Stimulated activated naive CD4-positive, alpha-beta T cell (primary cell): ENCODE results near the gene SLC66A2.
"Not testable (repeated sequence)": the region's sequence is repeated elsewhere in the genome, so short reads cannot be mapped to it uniquely, and the experiment has no call there.

ENCODE experiments used
- DNase-seq, 6 experiments: peaks; one replicate each; lab custom pipeline; 2025; lab: John Stamatoyannopoulos, UW

Gene SLC66A2

DNA sequence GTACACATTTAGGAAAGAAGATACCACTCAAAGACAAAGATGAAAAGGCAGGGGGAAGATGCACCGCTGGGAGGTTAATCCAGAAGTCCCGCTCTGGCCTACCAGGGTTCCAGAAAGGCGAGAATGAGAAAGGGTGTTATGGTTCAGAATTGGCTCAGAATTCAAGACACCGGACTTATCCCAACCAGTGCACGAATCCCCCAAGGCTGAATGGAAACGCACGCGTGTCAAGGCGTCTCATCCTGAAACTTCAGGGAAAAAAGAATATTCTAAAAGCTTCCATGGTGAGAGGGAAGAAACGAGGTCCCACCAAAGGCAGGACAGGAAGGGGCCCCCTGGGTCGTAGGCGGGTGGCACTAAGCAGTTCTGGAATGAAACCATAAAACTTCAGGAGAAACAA is 71.9 kb downstream of the SLC66A2 start:
- no peak for DNase-seq

GRCh38 chr18:79878741-79879378 is 72.6 kb downstream of the SLC66A2 start:
- no peak for DNase-seq

DNA sequence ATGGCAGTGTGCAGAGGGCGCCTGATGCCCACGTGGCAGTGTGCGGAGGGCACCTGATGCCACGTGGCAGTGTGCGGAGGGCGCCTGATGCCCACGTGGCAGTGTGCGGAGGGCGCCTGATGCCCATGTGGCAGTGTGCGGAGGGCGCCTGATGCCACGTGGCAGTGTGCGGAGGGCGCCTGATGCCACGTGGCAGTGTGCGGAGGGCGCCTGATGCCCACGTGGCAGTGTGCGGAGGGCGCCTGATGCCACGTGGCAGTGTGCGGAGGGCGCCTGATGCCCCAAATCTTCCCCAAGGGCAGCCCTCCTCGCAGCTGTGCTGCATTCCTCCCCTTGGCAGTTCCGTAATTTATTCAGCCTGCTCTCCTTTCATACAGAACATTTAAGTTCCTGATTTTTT is 73.2 kb downstream of the SLC66A2 start:
- DNase-seq: not testable (repeated sequence)

GRCh38 chr18:79877163-79878091 is 74.0 kb downstream of the SLC66A2 start:
- no peak for DNase-seq

DNA sequence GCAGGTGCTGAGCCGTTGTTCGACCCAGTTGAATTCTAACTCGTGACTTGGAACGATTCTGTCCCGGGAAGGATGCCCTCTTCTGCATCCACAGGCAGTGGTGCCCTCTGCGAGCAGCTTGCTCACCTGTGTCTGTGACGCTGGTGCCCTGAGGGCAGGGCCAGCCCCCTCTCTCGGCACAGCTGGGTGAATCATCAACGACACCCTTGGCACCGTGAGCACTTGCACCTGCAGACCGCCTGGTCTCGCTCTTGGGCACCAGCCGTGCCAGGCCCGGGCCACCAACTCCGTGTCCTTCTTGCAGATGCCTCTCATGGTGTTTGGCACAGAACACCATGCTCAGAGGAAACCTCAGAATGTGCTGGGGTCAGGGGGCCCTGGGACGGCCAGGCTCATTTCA is 75.0 kb downstream of the SLC66A2 start:
- no peak for DNase-seq

DNA sequence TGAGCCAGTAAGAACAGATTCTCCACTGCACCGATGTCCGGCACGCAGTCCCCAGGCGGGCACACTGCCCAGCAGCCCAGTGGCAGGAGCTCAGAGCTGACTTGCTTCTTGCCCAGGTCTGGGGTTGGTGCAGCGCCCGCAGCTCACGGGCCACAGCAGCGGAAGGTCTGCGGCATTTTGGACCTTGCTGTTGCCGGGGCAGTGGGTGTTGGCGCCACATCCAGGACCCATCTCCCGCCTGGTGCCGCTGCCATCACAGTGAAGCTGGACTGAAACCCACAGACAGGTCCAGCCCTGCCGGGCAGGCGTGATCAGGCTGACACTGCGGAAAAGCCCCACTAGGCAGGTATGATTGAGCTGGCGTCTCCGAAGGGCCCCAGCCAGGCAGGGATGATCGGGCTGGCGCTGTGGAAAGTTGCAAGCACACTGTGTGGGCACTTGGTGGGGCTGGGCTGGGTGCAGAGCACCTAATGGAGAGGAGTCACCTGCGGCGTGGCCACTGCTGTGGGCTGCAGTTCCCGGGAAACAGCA is 75.5 kb downstream of the SLC66A2 start:
- no peak for DNase-seq

- DNase-seq: no peak
Measured at GRCh38 chr18:79875531-79875919, 75.9 kb downstream of the SLC66A2 start.

DNA sequence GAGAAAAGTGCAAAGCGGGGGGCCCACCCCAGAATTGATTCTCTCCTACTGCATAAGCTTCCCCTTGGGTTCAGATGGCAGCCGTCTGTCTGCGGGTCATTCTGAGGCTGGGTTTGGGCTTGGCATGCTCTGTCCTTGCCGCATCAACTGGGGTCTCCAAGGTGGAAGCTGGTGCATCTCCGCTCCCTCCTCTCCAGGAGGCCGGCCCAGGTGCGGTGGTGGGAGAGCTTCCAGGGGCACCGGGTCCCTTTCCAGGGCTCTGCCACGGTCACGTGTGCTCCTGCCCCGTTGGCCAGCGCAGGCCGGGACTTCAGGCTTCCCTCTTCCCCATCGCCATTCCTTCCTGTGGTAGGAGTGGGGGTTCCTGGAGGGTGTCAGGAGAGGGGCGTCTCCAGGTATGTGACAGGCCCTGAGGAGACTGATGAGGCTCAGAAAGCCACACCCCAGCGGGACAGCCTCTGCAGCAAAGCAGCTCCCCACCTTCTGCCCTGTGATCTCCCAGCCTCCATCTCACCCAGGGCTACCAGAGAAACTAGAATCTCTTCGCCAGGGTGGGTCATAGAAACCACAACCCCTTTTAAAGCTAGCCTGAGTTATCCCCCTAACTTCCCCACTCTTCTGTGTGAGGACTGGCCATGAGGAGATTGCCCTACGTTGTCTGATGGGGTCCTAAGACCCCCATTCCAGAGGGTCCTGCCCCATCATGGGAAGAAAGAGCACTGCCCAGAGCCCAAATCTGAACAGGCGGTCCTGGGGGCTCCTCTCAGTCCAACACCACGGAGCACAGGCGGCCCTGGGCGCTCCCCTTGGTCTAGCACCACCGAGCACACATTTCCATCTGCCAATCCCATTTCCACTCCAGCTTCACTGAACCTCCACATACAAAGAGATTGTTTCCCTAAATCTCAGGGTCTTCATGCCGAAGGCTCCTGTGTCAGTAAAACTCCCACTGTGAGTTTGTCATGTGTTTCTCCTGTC is 76.6 kb downstream of the SLC66A2 start:
- DNase-seq: no peak

DNA sequence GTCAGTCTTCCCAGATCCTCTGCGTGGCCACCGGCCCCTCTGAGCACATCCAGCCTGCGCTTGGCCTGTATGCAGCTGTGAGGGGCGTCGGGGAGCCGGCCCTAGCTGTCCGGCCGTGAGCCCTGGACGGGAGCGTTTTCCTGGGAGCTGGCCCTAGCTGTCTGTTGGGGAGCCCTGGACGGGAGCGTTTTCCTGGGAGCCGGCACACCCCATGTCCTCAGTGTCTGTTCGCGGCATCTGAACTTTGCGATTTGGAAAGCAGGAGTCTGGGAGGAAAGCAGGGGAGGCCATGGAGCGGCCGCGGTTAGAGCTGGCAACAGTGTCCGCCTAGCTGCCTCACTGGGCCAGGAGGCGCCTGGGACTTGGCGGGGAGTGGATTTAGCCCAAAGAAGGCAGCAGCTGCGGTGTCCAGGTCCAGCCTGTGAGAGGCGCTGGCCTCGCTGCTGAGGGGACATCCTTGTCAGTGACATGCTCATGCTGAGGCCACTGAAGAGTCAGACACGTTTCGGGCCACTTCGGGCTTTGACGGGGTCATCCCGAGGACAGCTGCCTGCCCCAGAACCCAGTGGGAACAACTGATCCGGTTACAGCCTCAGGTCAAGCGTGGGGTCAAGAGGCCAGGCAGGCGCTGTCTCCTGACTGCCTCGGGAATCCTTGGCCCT is 77.9 kb downstream of the SLC66A2 start:
- DNase-seq: no peak

DNA sequence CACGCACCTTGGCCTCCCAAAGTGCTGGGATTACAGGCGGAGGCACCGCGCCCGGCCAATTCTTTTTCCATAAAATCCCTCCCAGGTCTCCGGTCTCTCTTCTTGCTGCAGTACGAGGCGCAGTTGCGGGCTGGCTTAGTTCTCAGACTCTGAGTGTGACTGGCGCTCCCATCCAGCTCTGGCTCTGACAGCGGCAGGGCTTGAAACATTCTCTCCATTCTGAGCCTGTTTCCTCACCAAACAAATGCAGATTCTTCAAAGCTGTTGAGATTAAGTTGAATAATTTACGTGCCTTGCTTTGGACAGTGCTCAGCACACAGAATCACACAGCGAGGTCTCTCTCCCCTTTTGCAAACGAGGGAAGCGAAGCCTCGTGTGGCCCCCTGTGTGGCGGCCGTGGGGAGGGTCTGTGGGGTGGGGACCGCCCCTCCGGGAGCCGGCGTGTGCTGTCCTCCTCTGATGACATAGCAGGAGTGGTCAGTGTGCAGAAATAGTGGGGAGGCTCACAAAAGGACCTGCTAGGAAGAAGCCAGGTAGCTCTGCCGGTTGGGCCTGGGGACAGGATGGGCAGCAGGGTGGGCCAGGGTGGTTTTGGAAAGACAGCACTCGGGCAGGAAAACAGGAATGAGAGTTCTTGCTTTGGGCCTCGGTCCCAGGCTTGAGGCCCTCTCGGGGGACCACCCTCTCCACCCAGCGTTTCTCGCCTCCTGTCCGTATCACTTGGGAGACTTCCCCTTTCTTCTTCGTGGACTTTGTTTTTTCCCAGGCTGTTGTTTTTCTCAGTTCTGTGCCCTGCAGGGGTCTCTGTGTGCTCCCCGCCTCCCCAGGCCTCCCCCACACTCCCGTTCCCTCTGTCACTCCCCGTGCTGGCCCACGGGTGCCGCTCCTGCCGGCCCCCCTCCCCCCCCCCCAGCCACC is 78.7 kb downstream of the SLC66A2 start:
- DNase-seq: no peak

- no peak for DNase-seq
Measured at GRCh38 chr18:79871481-79872091, 79.9 kb downstream of the SLC66A2 start.

DNA sequence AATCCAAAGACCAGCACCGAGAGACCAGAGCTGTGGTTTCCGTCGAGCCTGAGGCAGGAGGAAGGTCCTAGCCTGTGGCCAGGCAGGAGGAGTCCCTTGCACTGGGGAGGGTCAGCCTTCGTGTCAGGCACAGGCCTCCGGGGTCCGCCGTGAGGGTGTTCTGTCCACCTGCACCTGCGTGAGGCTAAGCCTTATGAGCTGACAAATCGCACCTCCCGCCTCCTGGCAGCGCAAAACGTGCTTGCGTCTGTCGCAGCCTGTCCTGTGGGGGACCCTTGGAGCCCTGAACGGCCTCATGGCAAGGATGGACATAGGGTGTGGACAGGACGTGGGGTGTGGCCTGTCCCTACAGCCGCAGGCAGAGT is 80.4 kb downstream of the SLC66A2 start:
- no peak for DNase-seq

DNA sequence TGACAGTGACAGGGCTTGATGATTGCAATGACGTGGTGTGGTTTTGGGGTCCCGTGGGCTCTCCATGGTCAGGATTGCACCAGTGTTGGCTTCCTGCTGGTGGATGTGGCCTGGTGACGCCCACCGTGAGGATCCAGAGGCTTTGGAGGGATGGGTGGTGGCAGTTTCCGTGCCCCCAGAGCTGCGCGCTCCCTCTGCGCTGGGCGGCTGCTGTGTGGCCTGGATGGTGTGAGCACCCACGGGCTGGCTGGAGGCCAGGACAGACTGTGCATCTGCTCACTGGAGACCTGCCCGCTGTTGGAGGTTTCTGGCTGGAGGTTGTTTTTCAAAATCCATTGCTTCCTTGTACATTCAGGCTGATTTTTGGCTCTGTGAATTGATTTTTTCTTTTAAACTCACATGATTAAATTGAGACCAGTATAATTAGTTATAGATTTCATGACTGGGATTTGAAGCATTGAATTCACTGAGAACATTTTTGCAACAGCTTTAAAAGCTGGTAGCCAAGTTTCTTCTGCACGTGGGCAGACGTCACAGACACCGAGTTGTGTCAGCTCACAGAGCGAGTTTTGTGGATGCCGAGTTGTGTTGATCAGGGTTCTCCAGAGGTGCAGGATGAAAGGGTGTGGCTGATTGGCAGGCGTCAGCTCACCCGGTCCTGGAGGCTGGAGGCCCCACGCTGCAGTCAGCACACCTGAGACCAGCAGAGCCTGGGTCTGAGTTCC is 81.0 kb downstream of the SLC66A2 start:
- no peak for DNase-seq

GRCh38 chr18:79869591-79870300 is 81.7 kb downstream of the SLC66A2 start:
- no peak for DNase-seq

- DNase-seq: no peak
Measured at GRCh38 chr18:79868811-79869541, 82.5 kb downstream of the SLC66A2 start.

GRCh38 chr18:79868168-79868784 is 83.2 kb downstream of the SLC66A2 start:
- DNase-seq: no peak

DNA sequence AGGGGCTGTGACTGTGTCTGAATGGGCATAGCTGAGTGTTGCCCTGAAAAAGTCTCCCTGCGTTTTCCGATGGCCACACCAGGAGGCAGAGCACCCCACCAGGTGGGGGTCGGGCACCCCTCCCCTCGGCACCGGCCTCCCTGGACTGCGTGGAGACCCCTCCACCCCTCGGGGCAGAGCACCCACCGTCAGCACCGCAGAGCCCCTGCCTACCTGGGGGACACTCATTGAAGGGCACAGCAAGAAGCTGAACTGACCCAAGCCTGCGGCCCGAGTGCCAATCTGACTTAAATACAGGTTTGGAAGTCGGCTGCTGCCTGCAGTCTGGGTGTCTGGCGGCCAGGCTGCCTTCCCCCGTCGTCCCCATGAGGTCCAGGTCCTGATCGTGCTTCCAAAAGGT is 83.8 kb downstream of the SLC66A2 start:
- DNase-seq: no peak
